HG03039 (cell line): Measurements from ENCODE around the gene SLC6A1.

Source experiments
- ATAC-seq: cut with Tn5 transposase; IDR thresholded peaks from one replicate; pipeline ENCODE4 v1.9.1; 2021; ENCODE audit warnings: mild to moderate bottlenecking, moderate library complexity; ENCODE audit not compliant: unreplicated experiment

SLC6A1 gene

DNA sequence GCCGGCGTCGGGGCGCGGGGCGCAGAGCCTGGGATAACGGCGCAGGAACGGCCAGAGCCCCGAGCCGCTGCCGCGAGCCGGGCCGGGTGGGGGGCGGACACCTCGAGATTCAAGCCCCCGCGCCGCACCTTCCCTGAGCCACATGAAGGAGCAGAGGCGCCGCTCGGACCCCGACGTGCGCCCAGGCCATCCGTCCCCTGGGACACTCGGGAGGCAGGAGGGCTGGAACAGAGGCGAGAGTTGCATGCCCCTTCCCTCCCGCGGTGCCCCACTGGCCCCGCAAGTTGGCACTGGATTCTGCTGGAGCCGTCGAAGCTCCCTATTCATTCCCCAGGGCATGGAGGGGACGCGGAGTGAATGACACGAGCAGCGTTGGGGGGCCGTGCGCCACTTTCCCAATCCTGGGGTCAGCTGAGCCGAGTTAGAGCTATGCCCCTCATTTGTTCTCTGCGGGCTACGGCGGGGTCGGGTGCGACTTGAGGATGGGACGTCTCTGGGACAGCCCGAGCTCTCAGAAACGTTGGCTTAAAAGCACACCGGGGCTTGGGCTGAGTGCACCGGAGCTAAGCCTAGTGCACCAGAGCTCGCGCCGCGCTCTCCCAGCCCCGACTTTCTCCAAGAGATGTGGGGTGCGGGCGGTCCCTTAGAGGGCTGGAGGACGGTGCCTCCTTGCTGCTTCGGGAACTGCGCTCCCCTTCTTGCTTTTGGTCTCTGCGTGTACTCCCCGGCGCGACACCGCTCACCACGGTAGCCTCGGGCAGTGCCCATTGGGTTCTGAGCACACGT lies 588 bp downstream of the SLC6A1 start:
- no peak for ATAC-seq

DNA sequence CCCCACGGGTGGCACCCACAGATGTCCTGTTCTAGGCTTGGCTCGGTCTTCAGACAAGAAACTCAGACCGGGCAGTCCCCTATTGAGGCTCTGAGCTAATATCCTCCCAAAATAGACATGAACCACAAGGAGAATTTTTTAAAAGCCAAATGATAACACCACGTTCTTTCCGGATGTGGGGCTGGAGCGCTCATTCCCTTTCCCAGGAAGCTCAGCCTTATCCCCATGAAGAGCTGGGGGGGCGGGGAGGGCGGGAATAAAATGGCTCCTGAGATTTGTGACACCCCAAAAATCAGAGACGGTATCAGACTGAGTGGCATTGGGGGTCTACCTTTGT lies 1.1 kb downstream of the SLC6A1 start:
- ATAC-seq = no peak

DNA sequence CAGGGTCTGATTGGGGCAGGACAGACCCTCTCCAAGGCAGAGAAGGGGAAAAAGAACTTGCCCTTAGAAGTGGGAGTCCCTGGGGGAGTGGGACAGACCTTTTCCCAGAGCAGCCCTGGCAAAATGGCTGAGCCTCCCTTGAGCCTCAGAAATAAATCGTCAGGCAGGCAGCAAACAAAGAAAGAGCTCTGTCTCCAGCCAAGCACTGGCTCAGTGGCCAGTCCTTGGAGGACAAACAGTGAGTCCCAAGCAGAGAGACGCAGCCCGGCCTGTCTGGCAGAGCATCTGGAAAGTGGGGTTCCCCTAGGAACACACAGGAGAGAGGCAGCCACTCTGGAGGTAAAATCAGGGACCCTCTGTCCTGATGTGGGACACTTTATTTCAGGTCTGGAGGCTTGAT lies 1.8 kb downstream of the SLC6A1 start:
- no peak for ATAC-seq

DNA sequence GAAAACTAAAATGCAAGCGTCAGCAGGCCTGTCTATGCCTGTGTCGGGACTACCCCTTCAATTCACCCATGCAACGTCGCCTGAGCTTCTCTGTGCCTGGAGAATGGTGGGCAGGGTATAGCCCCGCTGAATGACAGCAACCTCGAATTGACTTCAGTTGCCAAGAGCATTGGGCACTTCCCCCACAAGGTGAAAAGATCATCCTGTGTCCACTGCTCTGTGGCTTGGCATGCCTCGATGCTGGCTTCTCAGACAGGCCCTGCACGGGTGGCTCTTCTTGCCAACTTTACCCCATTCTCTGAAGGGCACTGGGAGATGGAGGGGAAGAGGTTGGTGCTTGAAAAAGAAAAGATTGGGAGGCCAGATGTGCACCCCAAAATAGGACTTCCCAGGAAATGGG lies 3.3 kb downstream of the SLC6A1 start:
- no peak for ATAC-seq

DNA sequence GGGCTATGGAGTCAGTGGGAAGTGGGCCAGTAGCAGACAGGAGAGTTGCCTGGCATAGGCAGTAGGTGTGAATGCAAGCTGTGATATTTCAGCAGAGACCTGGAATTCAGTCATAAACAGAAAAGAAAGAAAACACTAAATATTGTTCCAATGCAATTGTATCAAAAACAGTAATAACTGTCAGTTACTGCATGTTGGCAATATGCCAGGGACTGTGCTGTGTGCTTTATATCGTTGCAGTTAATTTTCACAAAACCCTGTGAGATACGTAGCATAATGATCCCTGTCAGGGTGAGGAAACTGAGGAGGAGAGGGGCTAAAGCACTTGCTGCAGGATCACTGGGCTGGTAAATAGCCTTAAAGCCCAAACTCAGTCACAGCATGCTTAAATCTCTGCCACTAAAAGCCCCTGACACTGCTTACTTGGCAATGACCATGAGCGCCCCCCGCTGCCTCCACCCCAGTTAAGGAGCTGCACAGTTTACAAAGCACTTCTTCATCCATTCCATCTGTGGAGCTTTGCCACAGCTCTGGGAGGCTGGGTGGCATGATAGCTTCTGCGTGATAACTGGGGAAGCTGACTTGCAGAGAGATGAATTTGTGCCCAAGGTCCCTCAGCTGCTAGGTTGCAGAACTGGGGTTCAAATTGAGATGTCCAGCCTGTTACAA lies 3.9 kb downstream of the SLC6A1 start:
- no peak for ATAC-seq

DNA sequence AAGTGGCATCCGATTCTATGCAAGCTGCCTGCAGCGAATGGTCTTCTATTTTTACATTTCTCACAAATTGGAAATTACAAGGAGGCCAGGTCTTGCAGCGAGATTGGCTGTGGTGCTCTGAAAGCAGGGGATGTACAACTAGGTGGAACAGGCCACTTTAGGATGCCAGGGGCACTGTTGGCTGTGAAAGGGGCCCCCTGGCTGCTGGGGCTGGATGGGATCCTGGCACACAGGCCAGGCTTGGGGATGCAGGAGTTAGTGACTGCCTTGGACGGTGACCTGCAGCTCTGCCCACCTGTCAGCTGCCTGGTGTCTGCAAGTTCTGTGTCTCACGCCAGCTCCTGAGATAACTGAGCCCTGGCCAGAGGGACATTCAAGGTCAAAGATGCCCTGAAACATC lies 4.6 kb downstream of the SLC6A1 start:
- no peak for ATAC-seq

DNA sequence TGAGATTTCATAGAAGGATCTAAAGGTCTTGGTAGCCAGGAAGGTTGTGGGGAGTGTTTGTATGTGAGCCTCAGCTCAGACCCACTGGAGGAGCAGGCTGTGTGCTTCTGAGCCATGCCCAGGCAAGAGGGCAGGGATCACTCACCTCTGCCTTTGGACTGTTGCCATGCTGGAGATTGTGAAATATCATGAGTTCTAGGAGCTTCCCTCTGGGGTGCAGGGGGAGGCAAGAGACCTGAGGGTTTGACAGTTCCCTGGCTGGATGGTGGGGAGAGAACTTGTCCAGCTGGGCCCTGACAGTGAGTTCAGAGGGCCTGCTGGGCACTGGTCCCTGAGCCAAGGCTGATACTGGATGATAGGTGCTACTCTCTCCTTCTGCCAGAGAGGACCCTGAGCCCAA lies 6.0 kb downstream of the SLC6A1 start:
- no peak for ATAC-seq

DNA sequence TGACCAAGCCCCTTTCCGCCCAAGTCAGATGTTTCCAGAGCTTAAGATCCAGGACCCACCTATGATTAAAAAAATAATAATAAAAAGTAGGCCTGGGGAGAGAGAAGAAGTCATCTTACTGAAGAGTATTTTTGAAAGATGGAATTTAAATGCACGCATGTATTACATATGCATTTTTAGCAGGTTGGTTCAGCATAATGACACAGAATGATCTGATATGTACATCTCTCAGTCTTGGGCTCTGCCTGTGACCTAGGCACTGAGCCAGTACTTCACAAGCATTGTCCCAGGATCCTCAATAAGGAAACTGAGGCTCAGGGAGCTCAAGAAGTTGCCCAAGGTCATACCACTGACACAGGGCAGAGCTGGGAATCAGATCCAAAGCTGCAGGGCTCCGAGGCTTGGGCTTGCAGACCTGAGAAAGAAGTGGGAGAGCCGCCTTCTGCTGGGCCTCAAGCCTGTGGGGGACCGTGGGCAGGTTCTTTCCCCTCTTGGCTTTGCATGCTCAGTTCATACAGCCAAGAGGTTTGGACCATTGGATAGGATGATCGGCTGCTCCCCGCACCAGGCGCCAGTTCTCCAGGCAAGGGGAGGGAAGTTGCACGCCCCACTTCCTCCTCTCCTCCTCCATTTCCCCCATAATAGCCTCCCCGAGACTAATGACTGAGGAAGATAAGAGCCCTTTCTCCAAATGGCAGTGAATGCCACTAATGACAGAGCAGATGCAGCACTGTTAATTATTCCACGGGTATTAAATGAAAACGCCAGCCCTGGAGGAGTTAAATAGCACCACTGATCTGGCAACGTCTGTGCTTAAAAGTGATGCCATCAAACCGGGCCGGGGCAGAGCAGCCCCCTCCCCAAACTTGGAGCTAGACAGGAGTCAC lies 6.9 kb downstream of the SLC6A1 start:
- no peak for ATAC-seq

DNA sequence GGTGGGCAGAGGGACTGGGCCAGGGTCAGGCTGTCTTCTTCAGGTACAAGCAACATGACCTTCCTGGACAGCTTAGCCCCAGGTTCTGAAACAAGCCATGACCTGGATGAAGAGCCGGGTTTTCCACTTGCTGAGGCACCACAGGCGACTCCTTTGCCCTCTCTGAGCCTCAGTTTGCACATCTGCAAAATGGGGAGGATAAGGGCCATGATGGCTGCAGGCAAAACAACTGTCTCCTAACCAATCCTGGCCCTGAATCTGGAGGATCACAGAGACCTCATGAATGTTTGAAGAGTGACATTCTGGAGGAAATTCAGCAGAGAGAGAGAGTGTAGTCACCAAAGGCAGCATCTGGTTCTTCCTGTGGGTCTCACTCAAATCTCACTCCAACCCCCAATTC lies 8.0 kb downstream of the SLC6A1 start:
- ATAC-seq = no peak

DNA sequence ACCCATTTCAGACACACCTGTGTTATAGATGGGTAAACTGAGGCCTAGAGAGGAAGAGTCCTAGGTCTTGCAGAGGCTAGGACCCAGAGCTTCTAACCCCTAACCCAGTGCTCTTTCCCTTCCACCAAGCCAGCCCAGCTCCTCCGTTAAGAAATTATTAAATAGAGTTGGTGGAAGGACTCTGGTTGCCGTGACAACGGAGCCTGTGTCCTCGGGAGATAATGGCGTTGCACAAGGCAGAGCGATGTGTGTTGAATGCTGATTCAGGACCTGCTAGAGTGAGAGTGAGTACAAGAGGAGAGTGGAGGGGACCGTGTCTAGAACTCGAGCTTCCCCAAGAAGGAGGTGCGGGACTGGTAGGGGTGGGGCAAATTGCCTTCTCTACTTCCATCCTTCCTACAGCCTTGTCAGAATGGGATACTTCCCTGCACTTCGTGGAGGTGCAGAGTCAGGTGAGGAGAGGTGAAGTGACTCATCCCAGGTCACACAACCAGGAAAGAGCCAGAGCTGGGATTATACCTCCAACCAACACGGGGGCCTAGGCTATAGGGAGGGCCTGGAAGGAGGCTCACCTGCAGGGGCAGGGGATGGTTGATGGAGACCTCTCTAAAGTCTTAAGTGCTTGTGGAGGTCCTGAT lies 8.6 kb downstream of the SLC6A1 start:
- ATAC-seq = no peak

DNA sequence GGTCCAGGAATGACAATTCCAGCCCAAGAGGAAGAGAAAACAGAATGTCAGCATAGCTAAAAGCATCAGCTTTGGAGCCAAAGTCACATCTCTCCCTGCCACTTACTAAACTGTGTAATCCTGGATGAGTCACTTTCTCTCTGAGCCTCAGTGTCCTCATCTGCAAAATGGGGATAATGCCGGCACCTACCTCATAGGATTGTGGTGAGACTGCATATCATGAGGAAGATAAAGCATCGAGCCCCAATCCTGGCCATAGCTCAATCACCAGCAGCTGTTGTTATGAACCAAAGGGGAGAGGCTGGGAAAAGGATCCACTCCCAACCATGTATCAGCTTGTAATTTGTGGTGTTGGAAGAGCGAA lies 9.1 kb downstream of the SLC6A1 start:
- ATAC-seq = no peak

DNA sequence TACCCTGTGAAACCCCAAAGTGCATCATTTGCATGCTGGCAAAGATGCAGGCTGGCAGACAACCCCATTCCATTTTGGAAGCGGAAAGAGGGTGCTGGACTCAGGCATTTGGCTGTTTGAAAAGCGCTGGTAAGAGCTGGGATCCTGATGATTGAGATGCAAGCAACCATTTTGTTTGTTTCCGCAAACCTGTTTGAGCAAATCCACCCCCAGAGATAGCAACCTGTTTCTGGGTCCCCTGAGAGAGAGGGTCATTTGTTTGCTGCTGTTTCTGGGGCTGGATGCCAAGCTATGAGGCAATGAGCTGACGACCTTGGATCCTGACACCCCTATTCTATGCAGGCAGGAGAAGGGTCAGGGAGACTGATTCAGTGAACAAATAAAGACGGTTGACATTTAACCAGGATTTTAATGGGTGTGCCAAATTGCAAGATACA lies 9.8 kb downstream of the SLC6A1 start:
- ATAC-seq = no peak

DNA sequence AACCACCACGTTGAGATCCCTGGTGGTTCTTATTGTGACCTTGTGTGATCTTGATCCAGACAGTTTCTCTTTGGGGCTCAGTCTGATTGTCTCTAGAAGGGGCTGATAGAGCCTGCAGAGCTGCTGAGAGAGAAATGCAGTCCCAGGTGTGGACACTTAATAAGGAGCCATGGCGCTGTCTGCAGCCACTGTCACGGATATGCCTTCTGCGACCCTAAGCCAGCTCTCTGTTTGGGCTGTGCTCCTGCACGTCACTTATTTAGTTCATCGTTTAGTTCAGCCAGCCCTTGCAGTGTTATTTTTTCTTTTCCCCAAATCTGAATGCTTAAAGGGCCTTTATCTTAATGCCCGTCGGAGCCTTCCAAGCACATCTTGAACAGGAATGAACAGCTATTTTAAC lies 12.0 kb downstream of the SLC6A1 start:
- no peak for ATAC-seq

DNA sequence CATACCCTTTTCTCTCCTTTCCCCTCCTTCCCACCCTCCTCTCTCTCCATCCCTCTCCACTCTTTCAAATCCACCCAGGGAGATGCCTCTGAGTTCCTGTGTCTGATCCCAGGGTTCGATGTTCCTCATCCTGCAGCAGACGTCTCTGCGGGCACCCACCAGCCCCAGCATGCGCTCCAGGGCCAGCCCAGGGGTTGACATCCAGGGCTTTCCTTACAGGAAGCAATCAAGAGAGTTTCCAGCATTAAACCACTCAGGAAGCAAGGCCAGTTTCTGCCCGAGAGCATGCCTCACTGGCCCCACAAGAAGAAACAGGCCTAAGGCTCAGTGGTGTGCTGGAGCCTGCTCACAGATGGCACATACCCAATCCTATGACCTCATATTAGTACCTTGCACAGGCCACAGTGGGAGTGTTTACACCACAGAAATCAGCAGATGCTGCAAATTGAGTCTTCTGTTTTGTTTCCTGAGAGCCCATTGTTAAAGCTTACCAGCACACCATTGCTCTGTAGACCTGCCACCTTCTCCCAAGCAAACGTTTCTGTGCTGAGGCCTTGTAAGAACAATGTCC lies 13.2 kb downstream of the SLC6A1 start:
- ATAC-seq = no peak

DNA sequence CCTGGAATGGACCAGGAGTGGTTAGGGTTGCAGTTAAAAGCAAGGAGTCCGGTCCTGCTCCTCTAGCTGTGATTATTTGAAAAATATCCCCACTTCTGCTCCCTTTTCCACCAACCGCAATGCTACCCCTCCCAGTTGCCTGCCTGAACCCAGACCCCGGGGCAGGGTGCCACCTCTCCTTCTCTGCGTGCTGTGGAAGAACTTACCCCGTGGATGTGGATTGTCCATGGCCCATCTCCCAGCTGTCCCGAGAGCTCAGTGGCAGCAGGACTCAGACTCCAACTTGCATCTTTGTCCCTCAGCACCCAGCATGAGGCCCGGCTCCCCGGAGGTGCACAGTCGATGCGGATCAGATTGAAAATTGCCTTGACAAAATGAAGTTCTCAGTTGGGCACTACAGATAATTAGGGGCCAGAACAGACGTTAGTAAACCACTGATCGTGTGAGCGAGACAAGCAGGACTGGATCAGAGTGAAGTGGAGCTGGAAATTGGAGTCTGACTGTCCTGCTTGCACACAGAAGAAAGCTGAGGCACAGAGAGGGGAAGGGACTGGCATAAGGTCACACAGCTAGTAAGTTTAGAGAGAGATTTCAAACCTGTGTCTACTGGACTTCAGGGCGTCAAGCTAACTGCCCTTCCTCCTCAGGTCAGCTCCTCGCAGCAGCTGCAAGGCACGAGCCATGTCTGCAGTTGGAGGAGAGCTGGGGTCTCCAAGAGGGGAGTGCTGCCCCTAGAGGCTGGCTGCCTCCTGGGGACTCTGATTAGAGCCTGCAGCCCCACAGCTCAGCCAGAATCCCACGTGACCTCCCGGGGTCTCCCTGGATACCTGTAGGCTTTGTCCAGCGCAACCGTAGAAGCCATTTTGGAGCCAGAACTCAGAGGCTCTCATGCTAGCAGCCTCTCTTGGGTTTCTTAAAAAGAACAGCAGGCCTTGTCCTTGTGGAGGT lies 14.7 kb downstream of the SLC6A1 start:
- ATAC-seq = no peak

DNA sequence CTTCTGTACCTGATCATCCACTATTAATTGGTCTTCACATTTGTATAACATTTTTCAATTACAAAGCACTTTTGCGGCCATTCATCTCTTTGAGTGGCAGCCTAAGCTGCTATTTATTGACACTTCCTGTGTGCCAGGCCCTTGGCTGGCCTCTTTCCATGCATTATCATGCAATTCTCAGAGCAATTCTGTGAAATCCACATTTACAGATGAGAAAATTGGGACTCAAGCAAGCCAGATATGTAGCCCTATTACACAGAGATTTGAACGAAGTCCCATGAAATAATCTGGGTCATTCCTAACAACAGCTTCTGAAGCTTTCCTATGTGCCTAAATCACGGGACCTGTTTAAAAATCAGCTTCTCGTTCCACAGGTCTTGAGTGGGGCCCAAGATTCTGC lies 17.4 kb downstream of the SLC6A1 start:
- ATAC-seq = no peak

DNA sequence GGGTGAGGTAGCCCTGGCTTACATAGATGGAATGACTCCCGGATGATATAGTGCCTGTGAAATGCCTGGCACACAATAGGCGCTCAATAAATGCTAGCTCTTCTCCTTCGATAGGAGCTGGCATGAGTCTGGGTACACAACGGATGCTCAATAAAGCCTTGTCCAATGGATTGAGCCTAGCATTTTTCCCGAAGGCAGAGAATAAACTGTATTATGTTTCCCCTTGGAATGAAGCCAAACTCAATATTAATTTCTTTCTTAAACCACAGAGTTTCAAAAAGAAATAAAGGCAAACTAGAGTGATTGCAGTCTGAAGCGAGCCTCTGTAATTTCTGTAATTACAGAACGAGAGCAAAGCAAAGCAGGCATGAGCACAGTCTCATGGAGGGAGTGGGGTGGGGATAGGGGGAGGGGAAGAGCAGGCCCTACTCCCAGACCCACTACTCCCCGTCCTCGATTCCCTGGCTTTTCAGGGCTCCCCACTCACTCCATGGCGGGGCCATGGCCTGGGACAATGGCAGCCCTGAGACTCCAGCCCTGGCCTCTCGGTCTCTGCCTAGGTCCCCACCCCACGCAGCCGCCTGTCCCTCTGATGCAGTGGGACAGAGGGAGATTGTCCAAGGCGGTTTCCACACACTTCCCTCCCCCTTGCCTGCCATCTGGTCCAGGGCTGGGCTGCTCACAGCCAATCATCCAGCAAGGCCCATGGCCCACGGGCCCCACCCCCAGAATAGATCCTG lies 18.0 kb downstream of the SLC6A1 start:
- ATAC-seq = no peak

DNA sequence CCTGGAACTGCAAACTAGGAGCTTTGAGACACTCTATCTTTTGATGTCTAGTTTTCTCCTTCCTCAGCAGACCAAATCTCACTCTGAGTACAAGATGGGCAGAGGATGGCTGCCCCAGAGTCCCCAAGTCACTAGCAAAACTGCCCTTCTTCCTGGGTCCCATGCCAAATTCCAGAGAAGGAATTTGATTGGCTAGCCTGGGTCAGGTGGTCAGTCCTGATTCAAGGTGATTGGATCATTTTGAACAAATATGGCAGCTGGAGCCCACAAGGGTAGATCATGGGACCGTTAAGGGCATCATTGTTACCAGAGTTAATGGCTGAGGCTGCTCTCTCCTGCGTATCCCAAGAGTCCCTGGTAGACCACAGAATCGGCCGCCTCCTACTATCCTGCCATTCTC lies 21.7 kb downstream of the SLC6A1 start:
- ATAC-seq = no peak

DNA sequence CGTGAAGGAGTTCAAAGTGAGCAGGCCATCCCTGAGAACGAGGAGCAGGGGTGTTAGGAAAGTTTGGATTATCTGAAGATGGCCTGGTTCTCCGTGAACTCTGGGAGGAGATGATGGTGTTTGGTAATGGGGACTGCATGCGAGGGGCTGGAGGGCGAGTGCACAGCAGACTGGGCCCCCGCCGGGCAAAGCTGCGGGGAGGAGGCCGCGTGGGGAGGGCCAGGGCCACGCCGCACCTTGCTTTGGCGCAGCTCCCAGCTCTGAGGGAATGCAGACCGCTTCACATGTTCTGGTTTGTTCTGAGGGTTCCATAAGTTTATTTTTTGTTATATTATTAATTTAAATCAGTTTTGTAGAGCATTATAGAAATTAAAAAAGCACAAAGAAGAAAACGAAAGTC lies 22.2 kb downstream of the SLC6A1 start:
- no peak for ATAC-seq
